Measurements from ENCODE around the gene ANK2.

GRCh38 chr4:113273721-113274220 is 224.3 kb downstream of the ANK2 start:
- TF ChIP-seq CTCF (IDR thresholded peaks at IDR 0.05; ENCODE audit: low read depth, low read length): no peak
- no peak for TF ChIP-seq POLR2A (IDR thresholded peaks at IDR 0.05; ENCODE audit: extremely low read depth, insufficient read length)
- no peak for TF ChIP-seq MAX (IDR thresholded peaks at IDR 0.05; ENCODE audit: low read depth, low read length)
